Retinal pigment epithelial cell (primary cell): ENCODE results near the gene ZNF512B.

Experiments
- DNase-seq: peaks from one replicate; pipeline ENCODE4 v3.0.0-alpha.2; 2010; ENCODE audit warnings: low read depth
- H3K4me3 ChIP-seq: 2 replicates; pipeline ENCODE4 v1.5.1; 2011; ENCODE audit warnings: mild to moderate bottlenecking, low read length, control low read depth, moderate library complexity
- CTCF ChIP-seq: conservative IDR thresholded peaks from 2 replicates; pipeline ENCODE4 v1.5.1; 2011; ENCODE audit warnings: low read depth, low read length, control low read depth, inconsistent platforms

Gene ZNF512B

GRCh38 chr20:63980806-63981728, 11.3 kb upstream of the ZNF512B start, which contains the start of gene PRPF6:
TSS of gene PRPF6 (plus strand) at chr20:63981132. CDS start at chr20:63981246, 114 bp downstream.
- peak; percentile 74 for DNase-seq
- peak; percentile 90 for TF ChIP-seq CTCF

GRCh38 chr20:63980317-63980805, 10.6 kb upstream of the ZNF512B start:
- TF ChIP-seq CTCF, result no peak
- DNase-seq, result no peak
- peak overlapping the region; percentile 97 for H3K4me3 ChIP-seq

More at GRCh38 chr20:63980806-63981728, 11.3 kb upstream of the ZNF512B start, which contains the start of gene PRPF6:
- peak within 1 kb of the TSS; percentile 97 for H3K4me3 ChIP-seq

GRCh38 chr20:63979557-63980316, 10.0 kb upstream of the ZNF512B start, which contains the start of gene SAMD10:
TSS of gene SAMD10 (minus strand) at chr20:63979642. CDS start at chr20:63979467, 175 bp downstream.
- peak within 1 kb of the TSS; percentile 97 for H3K4me3 ChIP-seq
- no peak for DNase-seq

GRCh38 chr20:63979229-63979556, 9.5 kb upstream of the ZNF512B start:
- DNase-seq, result no peak
- TF ChIP-seq CTCF, result no peak
- peak overlapping the region; percentile 61 for H3K4me3 ChIP-seq

More at GRCh38 chr20:63979557-63980316, 10.0 kb upstream of the ZNF512B start, which contains the start of gene SAMD10:
- no peak for TF ChIP-seq CTCF

GRCh38 chr20:63978319-63979228, 8.8 kb upstream of the ZNF512B start:
- DNase-seq, result no peak
- TF ChIP-seq CTCF, result no peak
- peak overlapping the region; percentile 61 for H3K4me3 ChIP-seq

GRCh38 chr20:63977739-63978276, 8.1 kb upstream of the ZNF512B start:
- TF ChIP-seq CTCF, result no peak
- DNase-seq, result no peak
- no peak overlapping the region for H3K4me3 ChIP-seq
